ENCODE measurements around the gene BHLHE40. TPM values are rescaled to one million over a fixed set of nuclear protein-coding genes. Genes with fewer than 3 reads are reported as not detected.
A peak's percentile ranks its signal among the peaks of the same experiment; 100 is the strongest.

The BHLHE40 gene
- 216 TPM for total RNA-seq

GRCh38 chr3:4979428-4980228, at the start of gene BHLHE40:
Gene BHLHE40 (plus strand): TSS chr3:4979437. CDS start chr3:4979719, 282 bp downstream.
- no peaks in the 10 kb centered on the region for H3K27me3 ChIP-seq (ENCODE audit: insufficient read depth, low read length)
- H3K4me3 ChIP-seq (ENCODE audit: low read length) = peak within 1 kb of the TSS; percentile 90
- no peaks in the 10 kb centered on the region for H3K9me3 ChIP-seq (ENCODE audit: low read depth, low read length)
- peaks cover 68% of the 10 kb centered on the region for H3K4me1 ChIP-seq (ENCODE audit: insufficient read depth, low read length)

DNA sequence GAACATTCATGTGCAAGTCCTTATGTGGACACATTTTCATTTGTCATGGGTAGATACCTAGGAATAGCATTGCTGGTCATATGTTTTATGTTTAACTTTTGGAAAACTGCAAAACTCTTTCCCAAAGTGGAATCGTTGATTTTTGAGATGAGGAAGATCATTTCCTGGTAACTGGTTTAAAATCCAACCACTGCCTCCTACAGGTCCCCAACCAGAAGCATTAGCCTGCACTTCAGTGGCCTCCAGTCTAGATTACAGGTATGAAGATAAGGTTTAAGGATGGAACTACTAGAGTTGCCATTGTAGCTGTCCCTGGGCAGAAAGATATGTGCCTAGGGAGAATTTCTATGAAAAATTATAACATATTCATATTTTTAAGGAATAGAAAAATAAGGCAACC, 48.7 kb upstream of the BHLHE40 start:
- Histone ChIP-seq H3K27me3 (ENCODE audit: insufficient read depth, low read length) (no peaks in the 10 kb centered on the region), H3K9me3 (ENCODE audit: low read depth, low read length) (no peaks in the 10 kb centered on the region), H3K4me3 (ENCODE audit: low read length) (no peak overlapping the region), H3K4me1 (ENCODE audit: insufficient read depth, low read length) (no peaks in the 10 kb centered on the region)

DNA sequence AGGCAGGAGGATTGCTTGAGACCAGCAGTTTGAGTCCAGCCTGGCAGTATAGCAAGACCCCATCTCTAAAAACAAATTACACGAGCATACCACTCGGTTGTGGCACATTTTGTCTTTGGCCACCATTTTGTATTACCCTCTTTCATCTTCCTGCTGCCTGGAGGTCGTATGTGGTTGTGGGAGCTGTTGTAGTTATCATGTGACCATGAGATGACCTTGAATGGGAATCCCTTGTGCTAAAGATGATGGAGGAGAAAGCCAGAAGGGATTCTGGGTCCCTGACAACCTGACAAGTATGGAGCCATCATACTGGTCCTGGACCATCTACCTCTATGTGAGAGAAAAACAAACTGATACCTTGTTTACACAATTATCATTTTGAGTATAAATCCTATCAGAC, 45.2 kb upstream of the BHLHE40 start:
- Histone ChIP-seq H3K9me3 (ENCODE audit: low read depth, low read length) (no peaks in the 10 kb centered on the region), H3K27me3 (ENCODE audit: insufficient read depth, low read length) (no peaks in the 10 kb centered on the region), H3K4me1 (ENCODE audit: insufficient read depth, low read length) (no peaks in the 10 kb centered on the region), H3K4me3 (ENCODE audit: low read length) (no peak overlapping the region)

DNA sequence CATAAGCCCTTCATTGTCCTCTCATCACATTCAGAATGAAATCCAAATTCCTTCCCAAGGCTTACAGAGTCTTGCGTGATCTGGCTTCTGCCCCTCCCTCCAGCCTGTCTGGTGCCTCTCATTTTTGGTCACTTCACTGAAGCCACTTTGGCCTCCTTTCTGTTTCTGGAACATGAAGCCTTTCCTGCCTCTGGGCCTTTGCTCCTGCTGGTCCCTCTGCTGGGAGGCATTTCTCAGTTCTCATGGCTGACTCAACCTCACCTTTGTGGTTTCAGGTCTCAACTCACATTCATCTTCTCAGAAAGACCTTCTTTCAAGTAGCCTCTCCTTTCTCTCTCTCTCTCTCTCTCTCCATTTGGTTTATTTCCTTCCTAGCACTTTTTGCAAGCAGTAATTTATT, 43.9 kb upstream of the BHLHE40 start:
- Histone ChIP-seq H3K27me3 (ENCODE audit: insufficient read depth, low read length) (no peaks in the 10 kb centered on the region), H3K4me1 (ENCODE audit: insufficient read depth, low read length) (no peaks in the 10 kb centered on the region), H3K9me3 (ENCODE audit: low read depth, low read length) (no peaks in the 10 kb centered on the region), H3K4me3 (ENCODE audit: low read length) (no peak overlapping the region)

DNA sequence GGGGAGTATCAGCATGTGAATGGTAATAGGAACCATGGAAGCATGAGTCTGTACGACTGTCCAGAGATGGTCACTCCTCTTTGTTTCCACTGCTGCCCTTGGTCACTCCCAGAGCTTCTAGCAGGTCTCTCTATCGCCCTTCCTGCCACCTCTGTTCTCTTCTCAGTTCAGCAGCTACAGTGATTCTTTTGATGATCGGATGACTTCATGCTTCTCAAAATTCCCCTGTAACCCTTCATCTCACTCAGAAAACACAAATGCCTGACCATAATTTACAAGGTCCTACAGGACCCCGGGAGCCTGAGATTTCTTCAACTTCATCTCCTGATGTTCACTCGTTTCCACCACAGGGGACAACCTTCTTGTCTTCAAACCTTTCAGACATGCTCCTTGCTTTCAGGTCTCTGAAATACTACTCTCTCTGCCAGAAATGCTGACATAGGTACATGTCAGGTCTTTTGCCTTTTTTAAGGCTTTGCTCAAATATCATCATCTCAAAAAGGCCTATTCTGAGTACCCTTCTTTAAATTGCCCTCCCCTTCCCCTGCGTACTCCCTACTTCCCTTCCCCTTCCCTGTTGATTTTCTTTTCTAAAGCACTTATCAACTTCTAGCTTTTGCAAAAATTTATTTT, 42.1 kb upstream of the BHLHE40 start:
- Histone ChIP-seq H3K9me3 (ENCODE audit: low read depth, low read length) (no peaks in the 10 kb centered on the region), H3K4me1 (ENCODE audit: insufficient read depth, low read length) (no peaks in the 10 kb centered on the region), H3K4me3 (ENCODE audit: low read length) (no peak overlapping the region), H3K27me3 (ENCODE audit: insufficient read depth, low read length) (no peaks in the 10 kb centered on the region)

- H3K4me3 ChIP-seq (ENCODE audit: low read length) = no peak overlapping the region
- no peaks in the 10 kb centered on the region for H3K4me1 ChIP-seq (ENCODE audit: insufficient read depth, low read length)
- no peaks in the 10 kb centered on the region for H3K9me3 ChIP-seq (ENCODE audit: low read depth, low read length)
- no peaks in the 10 kb centered on the region for H3K27me3 ChIP-seq (ENCODE audit: insufficient read depth, low read length)
These were observed 40.8 kb upstream of the BHLHE40 start for GRCh38 chr3:4938281-4938982.

- no peaks in the 10 kb centered on the region for H3K4me1 ChIP-seq (ENCODE audit: insufficient read depth, low read length)
- no peaks in the 10 kb centered on the region for H3K27me3 ChIP-seq (ENCODE audit: insufficient read depth, low read length)
- H3K4me3 ChIP-seq (ENCODE audit: low read length) = no peak overlapping the region
- no peaks in the 10 kb centered on the region for H3K9me3 ChIP-seq (ENCODE audit: low read depth, low read length)
These were observed 40.0 kb upstream of the BHLHE40 start for GRCh38 chr3:4939276-4939675.

- no peaks in the 10 kb centered on the region for H3K27me3 ChIP-seq (ENCODE audit: insufficient read depth, low read length)
- no peaks in the 10 kb centered on the region for H3K9me3 ChIP-seq (ENCODE audit: low read depth, low read length)
- no peaks in the 10 kb centered on the region for H3K4me1 ChIP-seq (ENCODE audit: insufficient read depth, low read length)
- no peak overlapping the region for H3K4me3 ChIP-seq (ENCODE audit: low read length)
These were observed 38.3 kb upstream of the BHLHE40 start for GRCh38 chr3:4940985-4941384.

GRCh38 chr3:4943549-4943948, 35.7 kb upstream of the BHLHE40 start:
- Histone ChIP-seq H3K4me1 (ENCODE audit: insufficient read depth, low read length) (no peaks in the 10 kb centered on the region), H3K27me3 (ENCODE audit: insufficient read depth, low read length) (no peaks in the 10 kb centered on the region), H3K4me3 (ENCODE audit: low read length) (no peak overlapping the region), H3K9me3 (ENCODE audit: low read depth, low read length) (no peaks in the 10 kb centered on the region)

- Histone ChIP-seq H3K4me3 (ENCODE audit: low read length) (no peak overlapping the region), H3K4me1 (ENCODE audit: insufficient read depth, low read length) (peaks cover 7% of the 10 kb centered on the region), H3K27me3 (ENCODE audit: insufficient read depth, low read length) (no peaks in the 10 kb centered on the region), H3K9me3 (ENCODE audit: low read depth, low read length) (no peaks in the 10 kb centered on the region)
These were observed 33.9 kb upstream of the BHLHE40 start for GRCh38 chr3:4945324-4945723.

GRCh38 chr3:4947028-4947427, 32.2 kb upstream of the BHLHE40 start:
- Histone ChIP-seq H3K4me1 (ENCODE audit: insufficient read depth, low read length) (peaks cover 15% of the 10 kb centered on the region), H3K9me3 (ENCODE audit: low read depth, low read length) (no peaks in the 10 kb centered on the region), H3K4me3 (ENCODE audit: low read length) (no peak overlapping the region), H3K27me3 (ENCODE audit: insufficient read depth, low read length) (no peaks in the 10 kb centered on the region)

- Histone ChIP-seq H3K9me3 (ENCODE audit: low read depth, low read length) (no peaks in the 10 kb centered on the region), H3K4me3 (ENCODE audit: low read length) (no peak overlapping the region), H3K27me3 (ENCODE audit: insufficient read depth, low read length) (no peaks in the 10 kb centered on the region), H3K4me1 (ENCODE audit: insufficient read depth, low read length) (peaks cover 15% of the 10 kb centered on the region)
These were observed 30.8 kb upstream of the BHLHE40 start for GRCh38 chr3:4948395-4948794.

GRCh38 chr3:4949004-4949403, 30.2 kb upstream of the BHLHE40 start:
- Histone ChIP-seq H3K27me3 (ENCODE audit: insufficient read depth, low read length) (no peaks in the 10 kb centered on the region), H3K9me3 (ENCODE audit: low read depth, low read length) (no peaks in the 10 kb centered on the region), H3K4me3 (ENCODE audit: low read length) (no peak overlapping the region), H3K4me1 (ENCODE audit: insufficient read depth, low read length) (peaks cover 15% of the 10 kb centered on the region)

DNA sequence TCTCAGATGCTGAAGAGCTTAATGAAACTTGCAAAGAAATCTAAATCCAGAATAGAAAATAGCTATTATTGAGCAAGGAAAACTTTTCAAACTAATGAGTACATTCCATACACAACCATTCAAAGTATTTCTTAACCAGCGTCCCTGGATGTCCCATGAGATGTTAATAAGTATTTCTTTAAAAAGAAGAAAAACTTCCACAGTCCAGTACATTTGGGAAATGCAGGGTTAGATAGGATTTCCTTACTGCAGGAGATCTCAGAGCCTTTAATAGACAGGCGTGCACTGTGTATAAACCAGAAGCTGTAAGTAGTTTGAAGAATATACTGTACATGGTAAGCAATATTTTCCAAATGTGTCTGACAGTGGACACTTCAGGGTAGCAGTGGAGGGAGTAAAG, 29.6 kb upstream of the BHLHE40 start:
- H3K4me1 ChIP-seq (ENCODE audit: insufficient read depth, low read length) = peaks cover 15% of the 10 kb centered on the region
- no peak overlapping the region for H3K4me3 ChIP-seq (ENCODE audit: low read length)
- H3K27me3 ChIP-seq (ENCODE audit: insufficient read depth, low read length) = no peaks in the 10 kb centered on the region
- H3K9me3 ChIP-seq (ENCODE audit: low read depth, low read length) = no peaks in the 10 kb centered on the region

- no peaks in the 10 kb centered on the region for H3K27me3 ChIP-seq (ENCODE audit: insufficient read depth, low read length)
- no peaks in the 10 kb centered on the region for H3K9me3 ChIP-seq (ENCODE audit: low read depth, low read length)
- H3K4me1 ChIP-seq (ENCODE audit: insufficient read depth, low read length) = peaks cover 15% of the 10 kb centered on the region
- no peak overlapping the region for H3K4me3 ChIP-seq (ENCODE audit: low read length)
These were observed 28.9 kb upstream of the BHLHE40 start for GRCh38 chr3:4950351-4950784.
